ENCODE data around the gene SPRYD4.

Gene SPRYD4

GRCh38 chr12:56521590-56522371 lies 53.4 kb downstream of the SPRYD4 start, which contains the start of gene RBMS2:
RBMS2 (plus strand) TSS chr12:56521820; CDS start chr12:56522024, 204 bp downstream.
- H3K4me3 ChIP-seq (ENCODE audit: control insufficient read depth, low read depth, low read length) = peak within 1 kb of the TSS; percentile 74
- no peak for TF ChIP-seq CTCF (conservative IDR thresholded peaks at IDR 0.05; ENCODE audit: control insufficient read depth, insufficient read depth, low read depth, low read length)
- peak; percentile 93 for DNase-seq (ENCODE audit: low read depth)

GRCh38 chr12:56522411-56523193 lies 54.2 kb downstream of the SPRYD4 start:
- H3K4me3 ChIP-seq (ENCODE audit: control insufficient read depth, low read depth, low read length) = peak overlapping the region; percentile 74
- TF ChIP-seq CTCF (conservative IDR thresholded peaks at IDR 0.05; ENCODE audit: control insufficient read depth, insufficient read depth, low read depth, low read length) = no peak
- DNase-seq (ENCODE audit: low read depth) = no peak

- no peak for DNase-seq (ENCODE audit: low read depth)
- H3K4me3 ChIP-seq (ENCODE audit: control insufficient read depth, low read depth, low read length) = no peak overlapping the region
- TF ChIP-seq CTCF (conservative IDR thresholded peaks at IDR 0.05; ENCODE audit: control insufficient read depth, insufficient read depth, low read depth, low read length) = no peak
These were observed 60.5 kb downstream of the SPRYD4 start for GRCh38 chr12:56528846-56529245.
